HCT116 (cell line): ENCODE measurements around the gene GAB2. TPM values are rescaled to one million over a fixed set of nuclear protein-coding genes. Genes with fewer than 3 reads are reported as not detected.

ENCODE experiments used
- ATAC-seq: fragments of 200-7000 bp; cut with Tn5 transposase; 2 replicates; pipeline ENCODE4 v1.9.1; 2020; ENCODE audit warnings: mild to moderate bottlenecking, moderate library complexity
- BruUV-seq: library from RNA; stranded (reverse); fragments of 400-500 nt; replicated peaks from 2 replicates; lab custom pipeline; 2021; lab: Mats Ljungman, UMichigan
- CTCF ChIA-PET: fragments of 300-600 bp; sonication (Branson Sonifier 250); formaldehyde crosslinking; loops from one replicate; lab custom pipeline; 2021; ENCODE audit warnings: antibody characterized with exemption; lab: Charles Lee
- POLR2A ChIA-PET: fragments of 300-600, 350-600 bp; sonication (Branson Sonifier 250); formaldehyde crosslinking; loops from one replicate; lab custom pipeline; 2021; ENCODE audit warnings: antibody characterized with exemption; lab: Charles Lee
- RAD21 ChIA-PET, 2 experiments: fragments of 300-600 bp; sonication (Branson Sonifier 250); formaldehyde crosslinking; loops; one replicate each; lab custom pipeline; 2023; ENCODE audit warnings: low total read pairs in 2 of 2; ENCODE audit not compliant: uncharacterized antibody in 2 of 2, unreplicated experiment in 2 of 2, low non-redundant PET in 1 of 2; lab: Charles Lee
- DNase-seq: peaks from one replicate; pipeline ENCODE4 v3.0.0-alpha.2; 2010; ENCODE audit warnings: low read depth, low spot score
- H2AFZ ChIP-seq: fragments of 200-600 bp; shearing (Covaris generic), sonication (generic); 2 replicates; pipeline ENCODE4 v1.6.1; 2017; ENCODE audit warnings: low read depth, mixed run types, mixed read lengths, antibody characterized with exemption, low read length; ENCODE audit not compliant: poor library complexity, severe bottlenecking
- H3K27ac ChIP-seq: 2 replicates; pipeline ENCODE4 v1.5.1; 2012; ENCODE audit warnings: low read depth, low read length
- H3K27me3 ChIP-seq: fragments of 200-600 bp; sonication (generic); 2 replicates; pipeline ENCODE4 v1.6.1; 2016; ENCODE audit warnings: mixed run types, low read length, mixed read lengths; ENCODE audit not compliant: insufficient read depth
- H3K36me3 ChIP-seq, 2 experiments: fragments of 200-500 bp in 1 of 2; fragments of 200-600 bp in 1 of 2; sonication (Bioruptor generic) in 1 of 2; sonication (generic) in 1 of 2; 2 replicates each; pipeline versions ENCODE4 v1.5.1 to v1.6.1; 2014 to 2016; ENCODE audit warnings: low read length in 2 of 2, inconsistent platforms in 1 of 2, mixed read lengths in 1 of 2, mixed run types in 1 of 2; ENCODE audit not compliant: insufficient read depth in 2 of 2, control insufficient read depth in 1 of 2
- H3K4me1 ChIP-seq, 2 experiments: fragments of 200-600 bp in 1 of 2; sonication (generic) in 1 of 2; 2 replicates each; pipeline versions ENCODE4 v1.5.1 to v1.6.1; 2012 to 2017; ENCODE audit warnings: low read length in 2 of 2, inconsistent platforms in 1 of 2, mild to moderate bottlenecking in 1 of 2, mixed read lengths in 1 of 2, mixed run types in 1 of 2, moderate library complexity in 1 of 2; ENCODE audit not compliant: insufficient read depth in 2 of 2, control insufficient read depth in 1 of 2
- H3K4me2 ChIP-seq: fragments of 200-600 bp; sonication (generic); 2 replicates; pipeline ENCODE4 v1.6.1; 2017; ENCODE audit warnings: mixed run types, low read length, mixed read lengths
- H3K4me3 ChIP-seq, 2 experiments: fragments of 200-600 bp in 1 of 2; sonication (generic) in 1 of 2; replicated peaks in 1 of 2; 2 replicates each; pipeline ENCODE4 v1.5.1; 2011 to 2016; ENCODE audit warnings: low read length in 2 of 2, control low read depth in 1 of 2, low read depth in 1 of 2, mild to moderate bottlenecking in 1 of 2, mixed read lengths in 1 of 2, mixed run types in 1 of 2
- H3K79me2 ChIP-seq: fragments of 200-600 bp; sonication (generic); 2 replicates; pipeline ENCODE4 v1.6.1; 2017; ENCODE audit warnings: mild to moderate bottlenecking, mixed run types, low read length, moderate library complexity, mixed read lengths; ENCODE audit not compliant: insufficient read depth
- H3K9ac ChIP-seq: fragments of 200-600 bp; sonication (generic); 2 replicates; pipeline ENCODE4 v1.6.1; 2016; ENCODE audit warnings: low read length, mixed read lengths
- H3K9me2 ChIP-seq: fragments of 200-600 bp; sonication (generic), shearing (Covaris generic); 2 replicates; pipeline ENCODE4 v1.6.1; 2017; ENCODE audit warnings: mixed run types, mild to moderate bottlenecking, moderate library complexity; ENCODE audit not compliant: insufficient read depth
- H3K9me3 ChIP-seq, 2 experiments: fragments of 200-500 bp in 1 of 2; fragments of 200-600 bp in 1 of 2; sonication (Bioruptor generic) in 1 of 2; sonication (generic) in 1 of 2; 2 replicates each; pipeline ENCODE4 v1.6.1; 2014 to 2017; ENCODE audit warnings: low read length in 2 of 2, mixed read lengths in 2 of 2, inconsistent platforms in 1 of 2, low read depth in 1 of 2, mild to moderate bottlenecking in 1 of 2, mixed run types in 1 of 2, moderate library complexity in 1 of 2; ENCODE audit not compliant: control insufficient read depth in 1 of 2, insufficient read depth in 1 of 2
- H4K20me1 ChIP-seq: fragments of 200-600 bp; sonication (generic), shearing (Covaris generic); 2 replicates; pipeline ENCODE4 v1.6.1; 2017; ENCODE audit warnings: mixed run types, mild to moderate bottlenecking, moderate library complexity; ENCODE audit not compliant: insufficient read depth
- CBX3 ChIP-seq: IDR thresholded peaks from 2 replicates; pipeline ENCODE4 v1.6.1; 2012; ENCODE audit warnings: low read depth
- CTCF ChIP-seq, 3 experiments: fragments of 200-600 bp in 1 of 3; sonication (generic) in 1 of 3; IDR thresholded peaks in 2 of 3; conservative IDR thresholded peaks in 1 of 3; 2 replicates each; pipeline ENCODE4 v1.5.1; 2012 to 2017; ENCODE audit warnings: low read depth in 2 of 3, low read length in 2 of 3, antibody characterized with exemption in 1 of 3, borderline replicate concordance in 1 of 3, control low read depth in 1 of 3, mild to moderate bottlenecking in 1 of 3, mixed read lengths in 1 of 3, mixed run types in 1 of 3, moderate library complexity in 1 of 3; ENCODE audit not compliant: insufficient read depth in 1 of 3
- ELF1 ChIP-seq: IDR thresholded peaks from 2 replicates; pipeline ENCODE4 v1.6.1; 2012; ENCODE audit warnings: low read depth, borderline replicate concordance
- EZH2phosphoT487 ChIP-seq: fragments of 200-600 bp; IDR thresholded peaks from 2 replicates; pipeline ENCODE4 v1.6.1; 2018; ENCODE audit warnings: antibody characterized with exemption, borderline replicate concordance
- FOSL1 ChIP-seq: IDR thresholded peaks from 2 replicates; pipeline ENCODE4 v1.6.1; 2012; ENCODE audit warnings: low read depth
- MAX ChIP-seq: IDR thresholded peaks from 2 replicates; pipeline ENCODE4 v1.6.1; 2012
- SP1 ChIP-seq: IDR thresholded peaks from 2 replicates; pipeline ENCODE4 v1.6.1; 2012; ENCODE audit warnings: low read depth
- SRF ChIP-seq: IDR thresholded peaks from 2 replicates; pipeline ENCODE4 v1.6.1; 2012; ENCODE audit warnings: low read depth
- TCF7L2 ChIP-seq: IDR thresholded peaks from 2 replicates; pipeline ENCODE4 v1.7.0; 2011; ENCODE audit warnings: borderline replicate concordance, inconsistent platforms; ENCODE audit not compliant: insufficient read depth, insufficient read length; ENCODE audit errors: extremely low read depth
- ZBTB33 ChIP-seq: IDR thresholded peaks from 2 replicates; pipeline ENCODE4 v1.6.1; 2011; ENCODE audit warnings: mild to moderate bottlenecking, low read length, moderate library complexity; ENCODE audit not compliant: insufficient replicate concordance; ENCODE audit errors: extremely low read depth
- ZFX ChIP-seq: fragments of 450-650 bp; IDR thresholded peaks from 2 replicates; pipeline ENCODE4 v1.6.1; 2017
- ZNF274 ChIP-seq: fragments of 200-500 bp; sonication (Bioruptor generic); IDR thresholded peaks from 2 replicates; pipeline ENCODE4 v1.6.1; 2014; ENCODE audit warnings: mild to moderate bottlenecking, low read depth, low read length, inconsistent platforms
- intact Hi-C: fragments of 100-400 bp; cut with micrococcal nuclease; formaldehyde crosslinking; loops from 2 replicates; pipeline ENCODE4 v1.10.0; 2022
- total RNA-seq: library from RNA; stranded (reverse); gene quantifications from one replicate; pipeline ENCODE4 v1.2.1, GENCODE V29; 2021; ENCODE audit not compliant: unreplicated experiment
- TF ChIP-seq, protein P1 (sequence below): IDR thresholded peaks from 2 replicates; pipeline ENCODE4 v1.6.1; 2012; ENCODE audit warnings: low read depth
- TF ChIP-seq, protein P2 (sequence below): IDR thresholded peaks from 2 replicates; pipeline ENCODE4 v1.6.1; 2012

GAB2 gene
- total RNA-seq, 1 experiment from 2014 or later = 1.9 TPM

- no TSS peak for BruUV-seq
- no peak for TF ChIP-seq MAX
- TF ChIP-seq ZNF274 = no peak
- TF ChIP-seq CTCF (IDR thresholded peaks at IDR 0.05 in 2 of 3, conservative IDR thresholded peaks at IDR 0.05 in 1 of 3; ENCODE audit: borderline replicate concordance in 1 of 3, insufficient read depth in 1 of 3, low read depth in 2 of 3, low read length in 2 of 3) = no peak
- no peak for TF ChIP-seq SRF
- no peak for TF ChIP-seq EZH2phosphoT487
- TF ChIP-seq TCF7L2 = no peak
- no peak for TF ChIP-seq CBX3
- no peak for TF ChIP-seq FOSL1
- TF ChIP-seq ELF1 = no peak
- TF ChIP-seq SP1 = no peak
- TF ChIP-seq ZFX = no peak
- TF ChIP-seq, protein P1, sequence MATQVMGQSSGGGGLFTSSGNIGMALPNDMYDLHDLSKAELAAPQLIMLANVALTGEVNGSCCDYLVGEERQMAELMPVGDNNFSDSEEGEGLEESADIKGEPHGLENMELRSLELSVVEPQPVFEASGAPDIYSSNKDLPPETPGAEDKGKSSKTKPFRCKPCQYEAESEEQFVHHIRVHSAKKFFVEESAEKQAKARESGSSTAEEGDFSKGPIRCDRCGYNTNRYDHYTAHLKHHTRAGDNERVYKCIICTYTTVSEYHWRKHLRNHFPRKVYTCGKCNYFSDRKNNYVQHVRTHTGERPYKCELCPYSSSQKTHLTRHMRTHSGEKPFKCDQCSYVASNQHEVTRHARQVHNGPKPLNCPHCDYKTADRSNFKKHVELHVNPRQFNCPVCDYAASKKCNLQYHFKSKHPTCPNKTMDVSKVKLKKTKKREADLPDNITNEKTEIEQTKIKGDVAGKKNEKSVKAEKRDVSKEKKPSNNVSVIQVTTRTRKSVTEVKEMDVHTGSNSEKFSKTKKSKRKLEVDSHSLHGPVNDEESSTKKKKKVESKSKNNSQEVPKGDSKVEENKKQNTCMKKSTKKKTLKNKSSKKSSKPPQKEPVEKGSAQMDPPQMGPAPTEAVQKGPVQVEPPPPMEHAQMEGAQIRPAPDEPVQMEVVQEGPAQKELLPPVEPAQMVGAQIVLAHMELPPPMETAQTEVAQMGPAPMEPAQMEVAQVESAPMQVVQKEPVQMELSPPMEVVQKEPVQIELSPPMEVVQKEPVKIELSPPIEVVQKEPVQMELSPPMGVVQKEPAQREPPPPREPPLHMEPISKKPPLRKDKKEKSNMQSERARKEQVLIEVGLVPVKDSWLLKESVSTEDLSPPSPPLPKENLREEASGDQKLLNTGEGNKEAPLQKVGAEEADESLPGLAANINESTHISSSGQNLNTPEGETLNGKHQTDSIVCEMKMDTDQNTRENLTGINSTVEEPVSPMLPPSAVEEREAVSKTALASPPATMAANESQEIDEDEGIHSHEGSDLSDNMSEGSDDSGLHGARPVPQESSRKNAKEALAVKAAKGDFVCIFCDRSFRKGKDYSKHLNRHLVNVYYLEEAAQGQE = no peak
- TF ChIP-seq, protein P2, sequence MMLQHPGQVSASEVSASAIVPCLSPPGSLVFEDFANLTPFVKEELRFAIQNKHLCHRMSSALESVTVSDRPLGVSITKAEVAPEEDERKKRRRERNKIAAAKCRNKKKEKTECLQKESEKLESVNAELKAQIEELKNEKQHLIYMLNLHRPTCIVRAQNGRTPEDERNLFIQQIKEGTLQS = no peak
- TF ChIP-seq ZBTB33 = no peak
- intact Hi-C loops = no loop called here
- ChIA-PET RAD21 (no interaction called here), CTCF (interaction anchor here (1.0 kb wide), 1 partner anchor 12 kb away, joined by 3 read pairs; no protein-coding TSS in a partner anchor), POLR2A (no interaction called here)
- Histone ChIP-seq H3K9me2 (no peaks in the 10 kb centered on the region), H3K4me3 (no peak overlapping the region), H3K4me1 (no peaks in the 10 kb centered on the region), H3K27me3 (no peaks in the 10 kb centered on the region), H3K4me2 (no peak overlapping the region), H2AFZ (no peak overlapping the region), H3K9me3 (no peaks in the 10 kb centered on the region), H3K9ac (no peak overlapping the region), H3K36me3 (peaks cover 0 to 13% of the 10 kb centered on the region in 2 experiments; a peak in 3 of 4 replicates), H3K27ac (no peak overlapping the region), H3K79me2 (no peaks in the 10 kb centered on the region), H4K20me1 (no peaks in the 10 kb centered on the region)
- ATAC-seq (no peak), DNase-seq (no peak)
Measured at GRCh38 chr11:78444726-78445125, 27.1 kb upstream of the GAB2 start.
